Tibial nerve (tissue), 3 donors: Measurements from ENCODE around the gene AGPAT3.

Experiments used
- POLR2A ChIP-seq, 2 donors: fragments of 450-650 bp; IDR thresholded peaks; one replicate each; pipeline ENCODE4 v1.6.1; 2017; ENCODE audit warnings: antibody characterized with exemption in 2 of 2, mild to moderate bottlenecking in 2 of 2, moderate library complexity in 2 of 2
- TF ChIP-seq, protein P1 (sequence below), 5 experiments: fragments of 200-600 bp in 3 of 5; fragments of 450-650 bp in 2 of 5; sonication (generic) in 3 of 5; IDR thresholded peaks; one replicate each; pipeline ENCODE4 v1.5.1; 2016 to 2019; ENCODE audit warnings: antibody characterized with exemption in 5 of 5, mild to moderate bottlenecking in 3 of 5, moderate library complexity in 2 of 5

DNA sequence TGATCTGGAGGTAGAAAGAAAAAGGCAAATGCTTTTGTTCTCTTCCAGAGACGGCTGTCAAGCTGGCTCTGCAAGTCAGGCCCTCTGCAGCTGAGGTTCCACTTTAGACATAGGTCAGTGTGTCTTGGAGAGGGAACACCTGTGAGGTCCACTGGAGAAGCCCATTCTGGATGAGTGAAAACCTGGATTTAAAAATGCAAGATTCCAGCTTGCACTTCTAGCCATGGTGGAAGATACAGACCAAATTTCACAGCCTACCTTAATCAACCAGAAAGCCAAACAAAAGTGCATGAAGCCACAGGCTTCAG is 35.0 kb downstream of the AGPAT3 start:
- TF ChIP-seq, protein P1, sequence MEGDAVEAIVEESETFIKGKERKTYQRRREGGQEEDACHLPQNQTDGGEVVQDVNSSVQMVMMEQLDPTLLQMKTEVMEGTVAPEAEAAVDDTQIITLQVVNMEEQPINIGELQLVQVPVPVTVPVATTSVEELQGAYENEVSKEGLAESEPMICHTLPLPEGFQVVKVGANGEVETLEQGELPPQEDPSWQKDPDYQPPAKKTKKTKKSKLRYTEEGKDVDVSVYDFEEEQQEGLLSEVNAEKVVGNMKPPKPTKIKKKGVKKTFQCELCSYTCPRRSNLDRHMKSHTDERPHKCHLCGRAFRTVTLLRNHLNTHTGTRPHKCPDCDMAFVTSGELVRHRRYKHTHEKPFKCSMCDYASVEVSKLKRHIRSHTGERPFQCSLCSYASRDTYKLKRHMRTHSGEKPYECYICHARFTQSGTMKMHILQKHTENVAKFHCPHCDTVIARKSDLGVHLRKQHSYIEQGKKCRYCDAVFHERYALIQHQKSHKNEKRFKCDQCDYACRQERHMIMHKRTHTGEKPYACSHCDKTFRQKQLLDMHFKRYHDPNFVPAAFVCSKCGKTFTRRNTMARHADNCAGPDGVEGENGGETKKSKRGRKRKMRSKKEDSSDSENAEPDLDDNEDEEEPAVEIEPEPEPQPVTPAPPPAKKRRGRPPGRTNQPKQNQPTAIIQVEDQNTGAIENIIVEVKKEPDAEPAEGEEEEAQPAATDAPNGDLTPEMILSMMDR (IDR thresholded peaks at IDR 0.05): no peak
- no peak for TF ChIP-seq POLR2A (IDR thresholded peaks at IDR 0.05)
